NCI-H82 treated with DMSO at 0.1 percent for 48 hours (cell line): ENCODE data around the gene ARHGEF16.

Experiments used
- DNase-seq: peaks from one replicate; lab custom pipeline; 2025; ENCODE audit not compliant: unreplicated experiment; lab: John Stamatoyannopoulos, UW

Gene ARHGEF16

GRCh38 chr1:3515272-3515671 is 60.8 kb downstream of the ARHGEF16 start:
- no peak for DNase-seq

- DNase-seq, result no peak
Observed at GRCh38 chr1:3515774-3516480, 61.5 kb downstream of the ARHGEF16 start.

- no peak for DNase-seq
Observed at GRCh38 chr1:3516481-3516869, 62.0 kb downstream of the ARHGEF16 start.

DNA sequence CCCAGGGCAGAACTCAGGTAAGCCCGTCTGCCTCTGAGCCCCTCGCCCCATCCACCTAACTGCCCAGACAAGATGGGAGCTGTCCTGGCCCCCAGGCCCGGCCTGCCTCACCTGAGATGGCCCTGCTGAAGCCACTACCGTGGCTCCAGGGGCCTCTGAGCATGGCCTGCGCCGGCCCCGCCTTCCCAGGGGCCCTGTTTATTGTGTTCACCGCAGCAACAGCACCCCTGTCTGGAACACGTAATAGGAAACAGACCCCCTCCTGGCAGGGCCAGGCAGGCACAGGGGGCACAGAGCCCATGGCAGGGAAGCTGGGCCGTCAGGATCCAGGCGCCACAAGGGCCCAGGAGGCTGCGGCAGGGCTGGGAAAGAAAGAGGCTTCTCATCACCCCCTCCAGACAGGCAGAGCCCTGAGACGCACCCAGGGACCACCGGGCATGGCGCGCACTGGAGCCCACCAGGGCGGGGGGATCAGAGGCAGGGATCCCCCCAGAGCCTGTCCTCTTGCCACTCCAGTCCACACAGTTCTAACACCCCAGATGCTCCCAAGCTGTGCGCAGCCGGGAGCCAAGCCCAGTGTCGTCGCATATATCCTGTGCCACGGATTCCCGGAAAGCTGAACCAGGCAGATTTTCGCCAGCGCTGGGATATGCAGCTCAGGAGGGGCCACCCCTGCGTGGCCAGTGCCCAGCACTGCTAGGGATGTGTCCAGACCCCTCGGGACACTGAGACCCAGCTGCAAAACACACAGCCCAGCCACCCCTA is 62.6 kb downstream of the ARHGEF16 start:
- no peak for DNase-seq

DNA sequence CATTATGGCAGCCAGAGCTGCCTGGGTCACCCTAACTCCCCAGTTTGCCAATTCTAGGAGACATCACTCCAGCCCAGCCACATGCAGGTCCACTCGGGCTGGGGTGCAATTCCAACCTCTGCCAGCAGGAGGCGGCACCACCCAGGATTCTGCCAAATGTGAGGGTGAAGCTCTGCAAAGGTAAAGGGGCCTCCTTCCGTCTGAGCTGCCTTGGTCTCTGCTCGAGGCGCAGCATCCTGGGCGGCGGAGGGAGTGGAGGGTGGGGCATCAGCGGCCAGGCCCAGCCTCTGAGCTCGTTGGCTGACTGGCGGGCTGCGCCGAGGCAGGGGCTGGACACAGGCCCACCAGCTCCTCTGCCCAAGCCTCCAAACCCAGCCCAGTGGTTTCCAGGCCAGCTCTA is 63.8 kb downstream of the ARHGEF16 start:
- DNase-seq, result no peak

DNA sequence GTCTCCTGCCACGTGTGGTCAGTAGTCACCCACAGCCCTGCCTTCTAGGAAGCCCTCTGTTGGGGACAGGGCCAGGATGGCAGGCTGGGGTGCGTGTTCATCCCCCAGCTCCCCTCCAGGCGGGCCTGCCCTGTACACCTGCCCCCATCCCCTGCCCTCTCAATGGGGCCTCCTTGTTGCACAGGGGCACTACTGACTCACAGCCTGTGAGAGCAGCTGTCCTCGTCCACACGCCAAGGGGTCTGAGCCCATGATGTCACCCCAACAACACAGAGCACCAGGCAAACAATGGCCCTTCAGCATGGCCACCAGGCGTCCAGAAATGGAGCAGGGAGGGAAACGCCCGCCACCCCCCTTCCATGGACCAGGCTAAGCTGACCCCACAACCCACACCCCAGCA is 64.3 kb downstream of the ARHGEF16 start:
- DNase-seq, result no peak

GRCh38 chr1:3519301-3519885 is 64.9 kb downstream of the ARHGEF16 start:
- no peak for DNase-seq

DNA sequence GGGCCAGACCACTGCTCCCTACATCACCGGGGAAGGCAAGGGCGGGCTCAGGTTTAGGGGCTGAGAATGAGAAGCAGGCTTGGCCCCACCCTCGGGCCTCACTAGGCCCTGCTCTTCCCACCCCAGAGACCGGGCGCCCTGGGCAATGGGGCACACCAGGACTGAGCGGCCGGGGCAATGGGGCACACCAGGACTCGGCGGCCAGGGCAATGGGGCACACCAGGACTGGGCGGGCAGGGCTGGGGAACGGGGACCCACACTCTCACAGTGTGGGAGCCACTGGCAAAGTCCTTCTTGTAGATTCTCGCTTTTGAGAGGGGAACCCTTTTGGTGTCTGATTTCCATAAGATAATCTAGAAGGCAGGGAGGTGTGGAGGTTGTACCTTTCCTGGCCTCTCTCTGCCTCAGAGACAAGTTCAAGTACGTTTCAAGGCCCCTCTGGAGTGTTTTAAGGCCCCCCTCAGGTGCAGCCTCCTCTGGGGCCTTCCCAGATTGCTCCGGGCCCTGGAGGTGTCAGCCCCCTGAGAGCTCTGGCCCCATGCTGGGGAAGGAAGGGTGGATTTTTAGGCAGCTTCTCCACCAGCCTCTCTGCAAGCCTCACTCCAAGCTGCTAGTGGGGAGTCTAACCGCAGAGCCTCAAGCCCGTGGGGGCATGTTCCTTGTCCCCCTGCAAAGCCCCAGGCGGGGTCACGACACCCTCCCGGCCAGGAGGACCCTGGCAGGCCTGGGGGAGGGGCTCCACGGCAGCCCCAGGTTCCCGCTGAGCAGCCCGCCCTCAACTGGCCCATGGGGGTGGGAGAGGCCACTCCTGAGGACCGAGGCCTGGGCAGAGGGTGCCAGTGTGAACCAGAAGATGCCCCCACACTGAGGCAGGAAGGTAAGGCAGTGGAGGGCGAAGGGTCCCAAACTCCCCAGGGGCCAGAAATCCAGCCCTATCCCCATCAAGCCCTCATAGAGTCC is 66.2 kb downstream of the ARHGEF16 start:
- DNase-seq, result no peak

GRCh38 chr1:3521426-3521825 is 67.0 kb downstream of the ARHGEF16 start:
- DNase-seq, result no peak

- DNase-seq, result no peak
Observed at GRCh38 chr1:3522112-3522511, 67.6 kb downstream of the ARHGEF16 start.

- DNase-seq, result no peak
Observed at GRCh38 chr1:3522564-3523265, 68.2 kb downstream of the ARHGEF16 start.

DNA sequence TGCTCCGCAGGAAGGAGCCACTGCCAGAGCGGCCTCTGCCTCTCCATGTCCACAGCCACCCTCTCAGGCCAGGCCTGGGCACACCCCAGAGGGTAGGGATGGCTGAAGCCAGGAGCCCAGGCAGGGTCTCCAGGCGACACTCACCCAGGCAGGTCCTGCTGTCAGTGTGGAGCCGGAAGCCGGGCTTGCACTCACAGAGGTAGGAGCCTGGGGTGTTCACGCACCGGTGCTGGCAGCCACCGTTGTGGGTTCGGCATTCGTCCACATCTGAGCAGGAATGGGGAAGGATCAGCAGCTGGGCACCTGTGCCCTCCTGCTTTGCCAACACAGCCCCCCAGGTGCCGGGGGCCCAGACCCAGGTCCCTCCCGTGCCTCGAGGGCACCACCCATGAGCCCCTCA is 69.5 kb downstream of the ARHGEF16 start:
- no peak for DNase-seq

GRCh38 chr1:3524556-3525203 is 70.2 kb downstream of the ARHGEF16 start:
- DNase-seq, result no peak

DNA sequence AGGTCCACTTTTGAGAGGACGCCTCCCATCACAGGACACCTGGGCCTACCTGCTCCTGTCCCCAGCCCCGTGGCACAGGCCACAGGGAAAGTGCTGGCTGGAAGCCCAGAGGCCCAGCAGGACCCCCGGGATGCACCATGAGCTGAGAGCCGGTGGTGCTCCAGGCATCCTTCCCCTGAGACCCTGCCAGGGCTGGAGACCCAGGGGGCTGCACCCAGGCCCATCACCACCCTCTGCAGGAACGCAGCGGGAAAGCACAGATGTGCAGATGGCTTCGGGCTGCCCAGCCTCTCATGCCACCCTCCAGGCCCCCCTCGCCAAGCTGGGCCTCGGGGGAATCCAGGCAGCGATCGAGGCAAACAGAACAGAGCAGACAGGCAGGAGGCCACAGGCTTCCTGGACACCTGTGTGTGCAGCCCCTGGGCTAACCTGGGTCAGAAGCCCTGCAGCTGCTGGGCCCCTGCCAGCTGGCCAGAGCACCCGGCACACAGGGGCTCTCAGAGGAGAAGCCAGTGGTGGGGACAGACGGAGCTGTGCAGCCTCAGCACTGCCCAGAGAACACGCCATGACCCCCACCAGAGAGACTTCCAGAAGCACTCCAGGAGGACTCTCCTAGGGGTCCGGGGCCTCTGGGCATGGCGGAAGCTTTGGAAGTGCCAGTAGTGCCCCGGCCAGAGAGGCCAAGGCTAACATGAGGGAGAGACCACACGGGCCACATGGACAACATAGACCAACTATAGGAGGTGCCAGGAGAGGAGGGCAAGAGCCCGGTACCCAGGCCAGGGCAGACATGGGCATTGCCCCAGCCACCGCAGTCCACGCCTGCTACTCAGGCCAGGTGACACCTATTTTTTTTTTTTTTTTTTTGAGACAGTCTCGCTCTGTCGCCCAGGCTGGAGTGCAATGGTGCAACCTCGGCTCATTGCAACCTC is 71.4 kb downstream of the ARHGEF16 start:
- DNase-seq, result no peak

- DNase-seq, result no peak
Observed at GRCh38 chr1:3527774-3528173, 73.3 kb downstream of the ARHGEF16 start.

DNA sequence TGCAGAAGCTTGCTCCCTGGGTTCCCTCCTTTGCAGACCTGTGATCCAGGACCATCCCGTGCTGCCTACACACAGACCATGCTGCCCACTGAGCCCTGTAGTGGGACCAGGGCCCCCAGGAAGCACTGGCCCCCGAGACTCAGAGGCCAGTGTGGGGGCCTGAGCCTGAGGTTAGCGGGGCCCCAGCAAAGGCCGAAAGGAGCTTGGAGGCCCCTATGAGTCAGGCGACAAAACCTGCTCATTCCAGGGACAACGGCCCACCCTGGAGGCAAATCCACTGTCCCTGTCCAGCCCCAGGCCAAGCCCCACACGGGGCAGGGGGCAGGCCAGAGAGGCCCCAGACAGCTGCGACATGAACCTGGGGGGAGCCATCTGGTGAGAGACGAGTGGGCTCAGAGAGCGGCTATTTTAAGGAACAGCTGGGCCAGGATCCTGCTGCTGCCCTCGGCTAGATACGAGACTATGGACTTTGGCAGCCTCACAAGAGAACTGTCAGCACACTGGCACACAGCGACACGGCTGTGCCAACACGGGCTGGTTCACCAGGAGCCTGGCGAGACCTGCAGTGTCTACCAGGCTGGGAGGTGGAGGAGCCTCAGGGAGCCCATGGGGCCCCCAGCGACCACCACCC is 74.7 kb downstream of the ARHGEF16 start:
- DNase-seq, result no peak

- DNase-seq, result no peak
Observed at GRCh38 chr1:3530086-3530925, 75.8 kb downstream of the ARHGEF16 start.
